HK-2 (cell line): ENCODE data around the gene HNF4A.
"Not testable (repeated sequence)": the region's sequence is repeated elsewhere in the genome, so short reads cannot be mapped to it uniquely, and the experiment has no call there.

Source experiments
- DNase-seq: peaks from one replicate; pipeline ENCODE4 v3.0.0-alpha.2; 2018; ENCODE audit not compliant: unreplicated experiment

Gene HNF4A

GRCh38 chr20:44470327-44470726, 114.8 kb downstream of the HNF4A start:
- no peak for DNase-seq

- DNase-seq, result no peak
Measured at GRCh38 chr20:44471481-44471882, 116.0 kb downstream of the HNF4A start.

- not testable (repeated sequence) for DNase-seq
Measured at GRCh38 chr20:44472283-44472682, 116.8 kb downstream of the HNF4A start.

DNA sequence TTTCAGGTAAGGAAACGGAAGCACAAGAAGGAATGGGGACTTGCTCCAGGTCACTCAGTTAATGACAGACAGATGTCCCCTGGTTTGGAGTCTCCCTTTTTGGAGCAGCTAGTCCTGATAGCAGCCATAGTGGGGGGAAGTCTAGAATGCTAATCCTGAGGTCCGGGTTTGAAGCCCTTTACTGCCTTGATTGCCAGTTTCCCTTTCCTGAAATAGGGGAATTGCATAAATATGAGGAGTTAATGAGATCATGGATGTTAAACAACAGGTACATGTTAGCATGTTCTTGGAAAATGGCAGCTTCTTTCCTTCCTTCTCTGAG, 119.8 kb downstream of the HNF4A start:
- no peak for DNase-seq

DNA sequence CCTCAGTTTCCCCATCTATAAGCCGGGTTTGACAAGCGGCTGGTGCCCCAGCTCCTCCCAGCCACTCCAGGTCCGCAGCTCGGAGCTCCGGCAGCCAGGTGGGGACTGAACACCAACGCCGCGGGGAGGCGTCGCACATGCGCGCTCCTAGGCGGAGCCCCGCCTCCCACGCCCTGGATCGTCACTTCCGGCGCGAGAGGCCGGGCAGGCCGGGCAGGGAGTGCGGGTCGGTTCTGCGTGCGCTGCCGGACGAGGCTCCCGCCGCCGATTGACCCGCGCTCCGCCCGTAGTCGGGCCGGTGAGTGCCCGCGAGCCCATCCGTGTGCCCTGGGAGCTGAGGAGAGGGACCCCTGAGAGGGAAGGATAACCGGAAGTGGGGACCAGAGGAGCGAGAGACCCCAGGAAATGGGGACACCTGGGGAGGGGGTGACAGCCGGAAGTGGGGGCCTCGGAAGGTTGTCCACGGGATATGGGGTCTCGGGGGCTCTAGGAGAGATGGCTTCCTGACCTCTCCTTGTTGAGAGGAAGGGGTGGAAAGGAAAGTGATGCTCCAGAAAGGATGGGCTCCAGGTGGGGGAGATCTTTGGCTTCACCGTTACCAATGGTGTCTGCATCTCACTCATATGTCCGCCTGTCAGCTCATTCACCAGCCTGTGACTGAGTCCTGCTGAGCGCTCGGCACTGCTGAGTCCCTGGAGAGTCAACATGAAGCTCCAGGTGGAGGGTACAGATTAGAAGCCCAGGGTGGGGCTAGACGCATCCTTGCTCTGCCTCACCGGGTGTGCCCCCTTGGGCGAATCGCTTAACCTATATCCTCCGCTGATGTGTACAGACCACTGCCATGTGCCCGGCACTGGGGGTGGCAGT, 120.4 kb downstream of the HNF4A start, which contains the start of gene TTPAL:
TSS of gene TTPAL (plus strand) at position 181 of the 867 bp plus-strand sequence. CDS start 4,126 bp downstream, outside the sequence.
- DNase-seq, result peak; percentile 92

DNA sequence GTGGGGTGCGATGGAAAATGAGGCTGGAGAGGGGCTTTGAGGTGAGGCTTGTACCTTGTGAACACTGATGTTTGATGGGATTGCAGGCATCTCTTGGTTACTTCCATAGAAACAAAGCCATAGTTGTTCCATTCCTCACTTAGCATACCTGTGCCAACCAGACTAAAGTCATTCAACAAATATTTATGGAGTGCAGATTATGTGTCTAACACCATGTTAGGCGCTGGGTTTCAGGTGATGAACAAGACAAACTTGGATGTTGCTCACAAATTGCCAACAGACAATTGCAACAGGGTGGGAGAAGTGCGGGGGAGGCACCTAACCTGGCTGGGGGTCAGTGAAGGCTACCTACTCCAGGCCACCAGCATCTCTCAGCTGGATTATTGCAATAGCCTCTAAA, 121.7 kb downstream of the HNF4A start:
- DNase-seq, result no peak

- no peak for DNase-seq
Measured at GRCh38 chr20:44478206-44478605, 122.7 kb downstream of the HNF4A start.

DNA sequence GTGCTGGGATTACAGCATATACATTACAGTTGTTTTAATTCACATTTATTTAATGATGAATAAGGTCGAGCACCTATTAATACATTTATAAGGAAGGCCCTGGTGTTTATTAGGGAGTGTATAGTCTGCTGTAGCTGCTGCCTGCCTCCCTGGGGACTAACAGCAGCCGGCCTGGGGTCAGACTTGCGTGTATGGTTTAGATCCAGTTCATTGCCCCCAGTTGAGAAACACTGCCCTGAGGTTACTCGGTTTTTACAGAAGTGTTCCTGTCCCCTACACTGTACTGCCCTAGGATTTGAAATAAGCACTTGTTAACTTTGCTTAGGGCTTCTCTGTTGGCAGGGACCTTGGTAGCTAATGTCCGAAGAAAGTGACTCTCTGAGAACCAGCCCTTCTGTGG, 124.1 kb downstream of the HNF4A start:
- DNase-seq, result no peak

DNA sequence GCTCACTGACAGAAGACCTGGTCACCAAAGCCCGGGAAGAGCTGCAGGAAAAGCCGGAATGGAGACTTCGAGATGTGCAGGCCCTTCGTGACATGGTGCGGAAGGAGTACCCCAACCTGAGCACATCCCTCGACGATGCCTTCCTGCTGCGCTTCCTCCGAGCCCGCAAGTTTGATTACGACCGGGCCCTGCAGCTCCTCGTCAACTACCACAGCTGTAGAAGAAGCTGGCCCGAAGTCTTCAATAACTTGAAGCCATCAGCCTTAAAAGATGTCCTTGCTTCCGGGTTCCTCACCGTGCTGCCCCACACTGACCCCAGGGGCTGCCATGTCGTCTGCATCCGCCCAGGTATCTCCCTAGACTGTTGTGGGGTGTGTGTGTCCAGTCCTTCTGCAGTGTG, 124.6 kb downstream of the HNF4A start:
- DNase-seq, result no peak

DNA sequence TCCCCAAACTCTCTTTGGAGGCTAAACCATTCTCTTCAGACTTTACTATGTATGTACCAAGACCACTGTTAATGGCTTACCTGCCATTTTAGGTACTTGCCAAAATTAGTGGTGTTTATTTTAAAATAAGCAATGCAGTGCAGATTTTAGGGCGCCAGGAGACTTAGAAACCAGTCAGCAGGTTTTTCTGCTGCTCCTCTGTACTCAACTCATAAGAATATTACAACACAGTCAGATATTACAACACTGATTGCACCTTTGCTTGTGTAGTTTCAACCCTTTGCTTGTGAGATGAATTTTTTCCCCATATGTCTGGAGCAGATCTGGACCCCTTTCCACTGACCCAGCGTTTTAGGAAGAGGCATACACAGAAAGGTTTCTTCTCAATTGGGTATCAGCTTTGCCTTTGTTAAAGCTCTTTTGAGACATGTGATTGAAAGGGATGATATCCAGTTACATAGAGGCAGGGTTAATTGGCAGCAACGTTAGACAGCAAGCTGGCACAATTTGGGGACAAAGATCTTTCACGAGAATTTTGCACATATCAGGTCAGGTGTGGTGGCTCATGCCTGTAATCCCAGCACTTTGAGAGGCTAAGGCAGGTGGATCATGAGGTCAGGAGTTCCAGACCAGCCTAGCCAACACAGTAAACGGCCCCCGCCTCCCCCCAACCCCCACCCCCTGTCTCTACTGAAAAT, 126.4 kb downstream of the HNF4A start:
- DNase-seq, result no peak

GRCh38 chr20:44483112-44483511, 127.6 kb downstream of the HNF4A start:
- DNase-seq, result no peak
